HG03095 (cell line): ENCODE measurements around the gene SYNE1.

ENCODE experiments used
- ATAC-seq: cut with Tn5 transposase; IDR thresholded peaks from one replicate; pipeline ENCODE4 v1.9.1; 2021; ENCODE audit warnings: moderate library complexity; ENCODE audit not compliant: unreplicated experiment

SYNE1 gene

GRCh38 chr6:152248980-152249379 is 388.2 kb downstream of the SYNE1 start:
- no peak for ATAC-seq

GRCh38 chr6:152246554-152247337 is 390.4 kb downstream of the SYNE1 start:
- ATAC-seq = no peak

- ATAC-seq = no peak
Observed at GRCh38 chr6:152244998-152245630, 392.0 kb downstream of the SYNE1 start.

- ATAC-seq = no peak
Observed at GRCh38 chr6:152241013-152241766, 396.0 kb downstream of the SYNE1 start.

GRCh38 chr6:152240436-152240835 is 396.7 kb downstream of the SYNE1 start:
- ATAC-seq = no peak

- ATAC-seq = no peak
Observed at GRCh38 chr6:152236370-152237097, 400.6 kb downstream of the SYNE1 start.

GRCh38 chr6:152233547-152234320 is 403.4 kb downstream of the SYNE1 start:
- no peak for ATAC-seq

GRCh38 chr6:152232501-152233151 is 404.5 kb downstream of the SYNE1 start:
- ATAC-seq = no peak

GRCh38 chr6:152229330-152229729 is 407.8 kb downstream of the SYNE1 start:
- ATAC-seq = no peak

- no peak for ATAC-seq
Observed at GRCh38 chr6:152226119-152226518, 411.0 kb downstream of the SYNE1 start.

GRCh38 chr6:152225241-152225934 is 411.8 kb downstream of the SYNE1 start:
- no peak for ATAC-seq

GRCh38 chr6:152223636-152224035 is 413.5 kb downstream of the SYNE1 start:
- ATAC-seq = no peak

- no peak for ATAC-seq
Observed at GRCh38 chr6:152221806-152222628, 415.1 kb downstream of the SYNE1 start.

- no peak for ATAC-seq
Observed at GRCh38 chr6:152220786-152221185, 416.4 kb downstream of the SYNE1 start.

- no peak for ATAC-seq
Observed at GRCh38 chr6:152218887-152219286, 418.3 kb downstream of the SYNE1 start.

- ATAC-seq = no peak
Observed at GRCh38 chr6:152212437-152212836, 424.7 kb downstream of the SYNE1 start.

GRCh38 chr6:152209211-152209610 is 428.0 kb downstream of the SYNE1 start:
- no peak for ATAC-seq

GRCh38 chr6:152207915-152208714 is 429.0 kb downstream of the SYNE1 start:
- no peak for ATAC-seq
